ENCODE results near the gene LRCH4. TPM values are rescaled to one million over a fixed set of nuclear protein-coding genes. Genes with fewer than 3 reads are reported as not detected.

Gene LRCH4
- total RNA-seq, 2 donors from 2014 or later, result 81.1 to 96.4 TPM

- peaks cover 6% of the 10 kb centered on the region for H3K4me1 Mint-ChIP-seq
- H3K27ac Mint-ChIP-seq, result peak overlapping the region; percentile 95
- no peaks in the 10 kb centered on the region for H3K9me3 Mint-ChIP-seq
- ATAC-seq (replicated peaks), result peak; percentile 1
- H3K27me3 Mint-ChIP-seq, result no peaks in the 10 kb centered on the region
- H3K36me3 Mint-ChIP-seq (ENCODE audit: low read depth), result peaks cover 6% of the 10 kb centered on the region
- H3K4me3 Mint-ChIP-seq, result peak overlapping the region; percentile 92
These were observed 26.9 kb upstream of the LRCH4 start for GRCh38 chr7:100612730-100613390.

GRCh38 chr7:100611983-100612729 is 26.2 kb upstream of the LRCH4 start, which contains the start of gene MOSPD3:
Gene MOSPD3 (plus strand): TSS chr7:100612540. CDS start chr7:100612792, 252 bp downstream.
- Mint-ChIP-seq H3K9me3 (no peaks in the 10 kb centered on the region), H3K27ac (peak within 1 kb of the TSS; percentile 95), H3K4me3 (peak within 1 kb of the TSS; percentile 92), H3K27me3 (no peaks in the 10 kb centered on the region), H3K36me3 (ENCODE audit: low read depth) (peaks cover 6% of the 10 kb centered on the region), H3K4me1 (peaks cover 6% of the 10 kb centered on the region)
- ATAC-seq (replicated peaks), result peak; percentile 93

- Mint-ChIP-seq H3K4me3 (peak overlapping the region; percentile 92), H3K4me1 (peaks cover 6% of the 10 kb centered on the region)
These were observed 24.0 kb upstream of the LRCH4 start for GRCh38 chr7:100609958-100610357.

DNA sequence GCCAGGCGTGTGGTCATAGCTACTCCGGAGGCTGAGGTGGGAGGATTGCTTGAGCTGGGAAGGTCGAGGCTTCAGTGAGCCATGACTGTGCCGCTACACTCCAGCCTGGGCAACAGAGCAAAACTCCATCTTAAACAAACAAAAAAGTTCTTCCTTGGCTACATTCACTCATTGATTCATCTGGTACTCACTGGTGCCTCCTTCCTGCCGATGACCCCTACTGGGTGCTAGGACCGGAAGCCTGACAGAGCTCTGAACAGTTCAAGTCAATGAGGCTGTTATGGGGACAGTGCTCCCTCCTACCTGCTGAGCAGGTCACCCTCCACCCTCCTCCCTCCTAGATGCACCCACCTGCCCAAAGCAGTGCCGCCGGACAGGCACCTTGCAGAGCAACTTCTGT is 21.2 kb upstream of the LRCH4 start:
- Mint-ChIP-seq H3K36me3 (ENCODE audit: low read depth) (peaks cover 5% of the 10 kb centered on the region), H3K4me1 (peaks cover 4% of the 10 kb centered on the region), H3K9me3 (no peaks in the 10 kb centered on the region), H3K27me3 (no peaks in the 10 kb centered on the region), H3K4me3 (no peak overlapping the region), H3K27ac (no peak overlapping the region)
- ATAC-seq (replicated peaks), result no peak

More at GRCh38 chr7:100609958-100610357, 24.0 kb upstream of the LRCH4 start:
- ATAC-seq (replicated peaks), result no peak
- Mint-ChIP-seq H3K36me3 (ENCODE audit: low read depth) (peaks cover 6% of the 10 kb centered on the region), H3K27me3 (no peaks in the 10 kb centered on the region), H3K27ac (no peak overlapping the region), H3K9me3 (no peaks in the 10 kb centered on the region)

DNA sequence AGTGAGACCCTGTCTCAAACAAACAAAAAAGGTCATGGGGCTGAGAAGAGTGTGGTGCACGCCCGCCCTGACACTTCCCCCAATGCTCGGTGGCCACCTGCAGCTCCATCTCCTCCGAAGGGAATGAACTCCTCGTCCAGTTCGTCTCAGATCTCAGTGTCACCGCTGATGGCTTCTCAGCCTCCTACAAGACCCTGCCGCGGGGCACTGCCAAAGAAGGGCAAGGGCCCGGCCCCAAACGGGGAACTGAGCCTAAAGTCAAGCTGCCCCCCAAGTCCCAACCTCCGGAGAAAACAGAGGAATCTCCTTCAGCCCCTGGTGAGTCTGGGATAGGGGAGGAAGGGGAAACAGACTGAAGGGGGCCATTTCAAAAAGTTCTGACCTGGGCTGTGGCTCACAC is 20.4 kb upstream of the LRCH4 start:
- H3K36me3 Mint-ChIP-seq (ENCODE audit: low read depth), result no peaks in the 10 kb centered on the region
- H3K4me1 Mint-ChIP-seq, result peaks cover 4% of the 10 kb centered on the region
- H3K27ac Mint-ChIP-seq, result no peak overlapping the region
- H3K9me3 Mint-ChIP-seq, result no peaks in the 10 kb centered on the region
- no peak for ATAC-seq (replicated peaks)
- H3K27me3 Mint-ChIP-seq, result no peaks in the 10 kb centered on the region
- peak overlapping the region; percentile 86 for H3K4me3 Mint-ChIP-seq

- Mint-ChIP-seq H3K36me3 (ENCODE audit: low read depth) (no peaks in the 10 kb centered on the region), H3K27ac (no peak overlapping the region), H3K4me3 (peak overlapping the region; percentile 86), H3K9me3 (no peaks in the 10 kb centered on the region), H3K4me1 (peaks cover 4% of the 10 kb centered on the region), H3K27me3 (no peaks in the 10 kb centered on the region)
- peak; percentile 46 for ATAC-seq (replicated peaks)
These were observed 19.3 kb upstream of the LRCH4 start for GRCh38 chr7:100604976-100605911.

DNA sequence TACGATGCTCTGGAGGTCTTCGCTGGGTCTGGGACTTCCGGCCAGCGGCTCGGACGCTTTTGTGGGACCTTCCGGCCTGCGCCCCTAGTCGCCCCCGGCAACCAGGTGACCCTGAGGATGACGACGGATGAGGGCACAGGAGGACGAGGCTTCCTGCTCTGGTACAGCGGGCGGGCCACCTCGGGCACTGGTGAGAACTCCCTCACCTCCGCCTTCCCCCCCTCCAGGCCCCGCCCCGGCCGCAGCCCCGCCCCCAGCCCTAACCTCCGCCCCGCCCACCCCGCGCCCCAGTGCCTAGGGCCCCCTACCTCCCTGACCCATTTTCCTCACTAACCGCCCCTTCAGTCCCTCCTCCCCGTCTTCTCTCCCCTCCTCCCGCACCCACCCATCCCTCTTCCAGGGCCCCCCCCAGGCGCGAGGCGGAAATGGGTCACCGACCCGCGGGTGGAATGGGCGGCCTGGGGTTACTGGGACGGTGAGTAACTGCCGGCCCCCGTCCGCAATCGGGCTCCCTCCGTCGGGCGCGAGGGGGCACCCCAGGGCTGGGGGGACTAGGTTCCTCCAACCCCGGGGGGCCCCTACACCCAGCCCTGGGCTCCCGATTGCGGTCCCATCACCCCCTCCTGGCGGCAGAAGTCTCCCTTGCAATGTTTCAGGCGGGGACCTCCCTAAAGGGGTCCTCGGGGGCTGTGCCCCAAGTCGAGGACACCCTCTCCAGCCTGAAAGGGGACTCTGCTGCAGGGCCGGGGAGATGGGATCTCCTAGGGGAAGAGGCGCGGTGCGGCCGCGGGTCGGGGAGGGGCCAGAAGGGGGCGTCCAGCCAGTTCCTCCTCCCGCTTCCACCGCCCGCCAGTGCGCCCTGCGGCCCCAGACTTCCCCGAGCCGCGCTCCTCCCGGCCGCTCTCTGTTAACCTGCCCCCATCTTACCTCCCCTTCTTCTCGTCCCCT is 18.4 kb upstream of the LRCH4 start:
- Mint-ChIP-seq H3K27me3 (no peaks in the 10 kb centered on the region), H3K27ac (peak overlapping the region; percentile 71), H3K36me3 (ENCODE audit: low read depth) (no peaks in the 10 kb centered on the region), H3K9me3 (no peaks in the 10 kb centered on the region), H3K4me1 (peaks cover 4% of the 10 kb centered on the region), H3K4me3 (peak overlapping the region; percentile 86)
- ATAC-seq (replicated peaks), result peak; percentile 72

DNA sequence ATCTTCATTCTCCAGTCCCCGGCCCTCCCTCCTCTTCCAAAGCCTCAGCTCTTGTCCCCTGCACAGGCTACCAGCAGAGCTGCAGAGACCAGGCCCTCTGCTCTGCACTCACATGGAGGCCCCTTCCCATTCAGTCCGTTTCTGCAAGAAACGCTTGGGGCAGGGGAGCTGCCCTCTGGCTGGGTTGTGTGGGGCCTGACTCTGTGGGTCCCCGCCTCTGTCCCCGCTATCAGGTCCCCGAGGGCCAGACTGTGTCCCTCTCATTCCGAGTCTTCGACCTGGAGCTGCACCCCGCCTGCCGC is 17.7 kb upstream of the LRCH4 start:
- Mint-ChIP-seq H3K4me3 (peak overlapping the region; percentile 86), H3K36me3 (ENCODE audit: low read depth) (no peaks in the 10 kb centered on the region), H3K4me1 (peaks cover 4% of the 10 kb centered on the region), H3K27me3 (no peaks in the 10 kb centered on the region), H3K9me3 (no peaks in the 10 kb centered on the region), H3K27ac (peak overlapping the region; percentile 71)
- peak; percentile 18 for ATAC-seq (replicated peaks)

DNA sequence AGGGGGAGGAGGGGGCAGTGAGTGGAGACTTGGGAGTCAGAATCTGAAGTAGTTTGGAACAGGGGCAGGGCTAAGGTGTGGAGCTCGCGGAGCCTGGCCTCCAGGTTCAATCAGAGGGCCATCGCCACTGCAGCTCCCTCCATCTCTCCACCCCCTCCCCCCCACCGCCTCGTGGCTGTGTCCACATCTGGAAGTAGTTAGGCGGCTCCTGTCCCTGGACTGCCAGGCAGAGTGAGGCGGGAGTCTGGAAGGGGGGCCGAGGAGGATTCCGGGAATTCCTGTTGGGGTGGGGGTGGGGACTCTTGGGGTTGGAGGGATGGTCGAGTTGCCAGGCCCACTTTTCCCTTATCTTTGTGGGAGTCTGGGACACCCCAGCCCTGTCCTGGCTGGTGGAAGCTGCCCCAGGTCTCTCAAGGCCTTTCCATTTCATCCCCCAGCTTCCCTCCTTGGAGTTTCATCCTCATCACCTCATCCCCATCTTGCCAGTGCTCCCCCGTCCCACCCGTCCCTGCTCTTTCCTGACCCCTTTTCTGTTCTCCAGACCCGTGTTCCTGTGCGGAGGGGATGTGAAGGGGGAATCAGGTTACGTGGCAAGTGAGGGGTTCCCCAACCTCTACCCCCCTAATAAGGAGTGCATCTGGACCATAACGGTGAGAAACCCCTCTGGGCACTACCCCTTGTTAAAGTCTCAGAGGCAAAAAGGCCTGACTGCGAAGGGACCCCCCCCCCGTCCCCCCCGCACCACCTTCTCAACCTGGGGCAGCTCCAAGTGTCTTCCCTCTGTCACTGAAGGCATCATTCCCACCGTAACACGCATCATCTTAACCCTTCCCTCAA is 17.2 kb upstream of the LRCH4 start:
- Mint-ChIP-seq H3K9me3 (no peaks in the 10 kb centered on the region), H3K4me3 (peak overlapping the region; percentile 86), H3K27ac (peak overlapping the region; percentile 71), H3K27me3 (no peaks in the 10 kb centered on the region), H3K4me1 (peaks cover 4% of the 10 kb centered on the region), H3K36me3 (ENCODE audit: low read depth) (no peaks in the 10 kb centered on the region)
- ATAC-seq (replicated peaks), result no peak

GRCh38 chr7:100600730-100601038 is 14.8 kb upstream of the LRCH4 start:
- no peaks in the 10 kb centered on the region for H3K36me3 Mint-ChIP-seq (ENCODE audit: low read depth)
- no peak overlapping the region for H3K4me3 Mint-ChIP-seq
- no peaks in the 10 kb centered on the region for H3K27me3 Mint-ChIP-seq
- peaks cover 4% of the 10 kb centered on the region for H3K4me1 Mint-ChIP-seq
- ATAC-seq (replicated peaks), result no peak
- no peaks in the 10 kb centered on the region for H3K9me3 Mint-ChIP-seq
- H3K27ac Mint-ChIP-seq, result no peak overlapping the region

DNA sequence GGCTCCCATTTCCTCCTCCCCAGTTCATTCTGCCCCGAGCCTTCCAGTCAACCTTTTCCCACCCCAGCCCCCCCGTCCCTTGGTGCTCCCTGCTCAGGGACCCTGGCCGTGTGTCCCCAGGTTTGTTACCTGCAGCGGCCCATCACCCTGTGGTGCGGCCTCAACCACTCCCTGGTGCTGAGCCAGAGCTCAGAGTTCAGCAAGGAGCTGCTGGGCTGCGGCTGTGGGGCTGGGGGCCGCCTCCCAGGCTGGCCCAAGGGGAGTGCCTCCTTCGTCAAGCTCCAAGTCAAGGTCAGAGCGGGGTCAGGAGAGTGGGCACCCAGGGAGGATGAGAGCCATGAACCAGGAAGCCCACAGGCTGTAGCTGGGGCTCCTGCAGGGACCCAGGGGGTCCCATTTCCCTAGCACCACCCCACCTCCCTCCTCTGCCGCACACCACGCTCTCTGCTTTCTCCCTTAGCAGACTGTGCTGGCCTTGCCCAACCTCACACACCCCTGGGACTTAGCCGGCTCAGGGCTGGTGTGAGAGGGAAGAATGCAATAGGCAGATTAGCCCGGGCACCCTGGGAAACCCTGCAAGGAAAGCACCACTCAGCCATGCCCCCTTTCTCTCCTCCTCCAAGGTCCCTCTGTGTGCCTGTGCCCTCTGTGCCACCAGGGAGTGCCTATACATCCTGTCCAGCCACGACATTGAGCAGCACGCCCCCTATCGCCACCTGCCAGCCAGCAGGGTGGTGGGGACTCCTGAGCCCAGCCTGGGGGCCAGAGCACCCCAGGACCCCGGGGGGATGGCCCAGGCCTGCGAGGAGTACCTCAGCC is 14.2 kb upstream of the LRCH4 start:
- Mint-ChIP-seq H3K4me3 (no peak overlapping the region), H3K9me3 (no peaks in the 10 kb centered on the region), H3K27me3 (no peaks in the 10 kb centered on the region), H3K27ac (no peak overlapping the region), H3K4me1 (peaks cover 4% of the 10 kb centered on the region), H3K36me3 (ENCODE audit: low read depth) (no peaks in the 10 kb centered on the region)
- no peak for ATAC-seq (replicated peaks)

DNA sequence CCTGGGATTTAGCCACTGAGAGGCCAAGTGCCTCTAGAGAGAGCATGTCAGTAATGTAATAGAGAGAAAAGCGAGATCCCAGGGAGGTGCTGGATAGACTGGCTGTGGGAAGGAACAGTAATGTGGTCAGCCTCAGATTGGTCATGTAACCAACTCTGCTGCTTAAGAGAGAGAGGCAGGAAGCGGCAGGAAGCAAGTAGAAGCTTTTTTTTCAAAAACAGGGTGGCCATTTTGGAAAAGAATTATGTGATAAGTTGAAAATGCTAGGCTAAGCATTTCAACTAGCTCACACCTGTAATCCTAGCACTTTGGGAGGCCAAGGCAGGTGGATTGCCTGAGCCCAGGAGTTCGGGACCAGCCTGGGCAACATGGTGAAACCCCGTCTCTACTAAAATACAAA is 12.5 kb upstream of the LRCH4 start:
- ATAC-seq (replicated peaks), result no peak
- Mint-ChIP-seq H3K27ac (no peak overlapping the region), H3K27me3 (no peaks in the 10 kb centered on the region)

More for the DNA sequence above, 12.5 kb upstream of the LRCH4 start:
- no peaks in the 10 kb centered on the region for H3K36me3 Mint-ChIP-seq (ENCODE audit: low read depth)
- H3K4me1 Mint-ChIP-seq, result no peaks in the 10 kb centered on the region
- H3K4me3 Mint-ChIP-seq, result no peak overlapping the region
- H3K9me3 Mint-ChIP-seq, result no peaks in the 10 kb centered on the region

Measured in activated T-helper 17 cell treated with anti-CD3 and anti-CD28 coated beads, Interleukin-2, amount 50 U/mL, for 72 hours (primary cell).